ENCODE results near the gene HIGD2A.
A peak's percentile ranks its signal among the peaks of the same experiment; 100 is the strongest.

DNA sequence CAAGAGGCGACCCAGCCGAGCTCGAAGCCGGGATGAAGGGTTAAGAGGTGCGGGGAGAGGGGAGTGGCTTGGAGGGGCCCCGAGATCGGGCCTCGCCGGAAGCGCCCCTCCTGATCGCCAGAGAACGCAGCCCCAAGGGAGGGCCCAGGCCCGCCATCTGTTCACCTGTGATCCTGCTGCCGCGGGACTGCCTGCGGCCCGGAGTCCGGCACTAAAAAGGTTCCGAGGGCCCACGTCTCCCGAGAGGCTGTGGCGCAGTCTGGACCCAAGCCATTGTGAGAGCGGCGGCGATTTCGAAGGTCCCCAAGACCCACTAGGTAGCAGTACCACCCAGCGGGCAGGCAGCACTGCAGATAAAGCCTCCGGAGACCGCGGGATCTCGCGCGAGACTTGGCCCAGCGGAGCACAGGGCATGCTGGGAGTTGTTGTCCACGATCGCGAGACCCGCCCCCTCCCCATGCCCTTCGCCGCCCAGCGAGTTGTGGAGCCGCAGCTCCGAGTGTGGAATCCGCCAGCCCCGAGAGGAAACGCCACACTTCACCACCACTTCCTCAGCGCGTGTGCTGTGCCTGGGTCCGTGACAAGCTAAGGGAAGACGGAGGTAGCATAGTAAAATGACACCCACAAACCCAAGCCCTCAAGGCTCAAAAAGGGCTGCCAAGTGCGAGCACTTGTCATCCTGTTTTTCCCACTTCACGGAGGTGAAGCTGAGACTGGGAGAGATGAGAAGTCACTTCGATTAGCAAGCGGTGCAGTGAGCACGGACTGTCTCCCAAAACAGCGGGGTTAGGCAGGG, 26.9 kb upstream of the HIGD2A start, which contains the start of gene KIAA1191:
- TF ChIP-seq, protein P1, sequence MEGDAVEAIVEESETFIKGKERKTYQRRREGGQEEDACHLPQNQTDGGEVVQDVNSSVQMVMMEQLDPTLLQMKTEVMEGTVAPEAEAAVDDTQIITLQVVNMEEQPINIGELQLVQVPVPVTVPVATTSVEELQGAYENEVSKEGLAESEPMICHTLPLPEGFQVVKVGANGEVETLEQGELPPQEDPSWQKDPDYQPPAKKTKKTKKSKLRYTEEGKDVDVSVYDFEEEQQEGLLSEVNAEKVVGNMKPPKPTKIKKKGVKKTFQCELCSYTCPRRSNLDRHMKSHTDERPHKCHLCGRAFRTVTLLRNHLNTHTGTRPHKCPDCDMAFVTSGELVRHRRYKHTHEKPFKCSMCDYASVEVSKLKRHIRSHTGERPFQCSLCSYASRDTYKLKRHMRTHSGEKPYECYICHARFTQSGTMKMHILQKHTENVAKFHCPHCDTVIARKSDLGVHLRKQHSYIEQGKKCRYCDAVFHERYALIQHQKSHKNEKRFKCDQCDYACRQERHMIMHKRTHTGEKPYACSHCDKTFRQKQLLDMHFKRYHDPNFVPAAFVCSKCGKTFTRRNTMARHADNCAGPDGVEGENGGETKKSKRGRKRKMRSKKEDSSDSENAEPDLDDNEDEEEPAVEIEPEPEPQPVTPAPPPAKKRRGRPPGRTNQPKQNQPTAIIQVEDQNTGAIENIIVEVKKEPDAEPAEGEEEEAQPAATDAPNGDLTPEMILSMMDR (IDR thresholded peaks at IDR 0.05; ENCODE audit: poor library complexity), result peak; percentile 36
- TF ChIP-seq EZH2 (IDR thresholded peaks at IDR 0.05; ENCODE audit: borderline replicate concordance), result no peak

All from hepatocyte (in vitro differentiated cells).